NCI-H146 treated with DMSO at 0.1 percent for 48 hours (cell line): ENCODE measurements around the gene H6PD.
"Not testable (repeated sequence)": the region's sequence is repeated elsewhere in the genome, so short reads cannot be mapped to it uniquely, and the experiment has no call there.

Source experiments
- DNase-seq: peaks from one replicate; lab custom pipeline; 2025; ENCODE audit not compliant: unreplicated experiment; lab: John Stamatoyannopoulos, UW

H6PD gene

DNA sequence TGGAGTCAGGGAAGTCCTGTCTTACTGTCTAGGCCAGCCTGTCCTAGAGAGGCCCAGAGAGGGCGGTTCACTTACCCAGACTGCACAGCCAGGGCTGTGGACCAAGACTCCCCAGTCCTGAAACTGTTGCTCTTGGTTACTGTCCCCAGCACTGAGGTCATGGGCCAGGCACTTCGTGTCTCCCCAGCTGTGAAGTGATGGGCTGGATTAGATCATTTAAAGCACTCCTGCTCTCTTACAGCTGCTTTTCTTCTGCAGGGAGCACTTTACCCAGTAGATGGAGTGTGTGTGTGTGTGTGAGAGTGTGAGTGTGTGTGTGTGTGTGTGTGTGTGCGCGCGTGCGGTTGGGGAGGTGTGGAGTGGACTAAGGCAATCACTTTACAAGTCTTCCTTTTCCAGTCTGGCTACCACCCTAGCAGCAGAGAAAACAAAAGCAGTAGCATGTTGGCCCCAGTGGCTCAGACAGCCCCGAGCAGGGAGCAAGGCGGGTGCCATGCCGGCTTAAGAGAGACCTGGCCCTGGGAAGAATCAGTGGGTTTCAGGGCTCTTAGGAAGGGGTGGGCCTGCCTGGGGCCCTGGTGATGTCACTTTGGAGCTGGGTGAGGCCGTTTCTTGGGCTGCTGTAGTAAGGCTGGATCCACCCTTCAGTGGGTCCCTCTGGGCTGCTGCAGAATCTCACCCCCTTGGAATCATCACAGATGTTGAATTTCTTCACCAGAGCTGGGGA, 60.5 kb downstream of the H6PD start:
- DNase-seq = no peak

DNA sequence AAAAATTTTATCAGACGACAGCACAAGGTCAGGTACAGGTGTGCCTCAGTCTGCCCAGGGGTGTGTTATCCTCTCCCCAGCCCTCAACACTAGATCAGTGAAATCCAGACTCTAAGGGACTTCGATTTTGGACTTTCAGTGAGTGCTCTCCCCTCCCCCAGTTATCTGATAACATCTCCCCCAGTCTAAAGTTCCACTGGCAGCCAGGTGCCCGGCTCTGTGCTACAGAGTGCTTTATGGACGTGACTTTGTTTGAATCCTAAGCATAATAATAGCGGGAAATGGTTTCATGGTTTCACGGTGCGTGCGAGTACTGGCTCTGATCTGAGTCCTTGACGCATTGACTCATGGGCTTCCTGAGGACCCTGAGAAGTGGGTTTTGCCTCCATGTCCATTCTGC, 61.3 kb downstream of the H6PD start:
- DNase-seq = no peak

DNA sequence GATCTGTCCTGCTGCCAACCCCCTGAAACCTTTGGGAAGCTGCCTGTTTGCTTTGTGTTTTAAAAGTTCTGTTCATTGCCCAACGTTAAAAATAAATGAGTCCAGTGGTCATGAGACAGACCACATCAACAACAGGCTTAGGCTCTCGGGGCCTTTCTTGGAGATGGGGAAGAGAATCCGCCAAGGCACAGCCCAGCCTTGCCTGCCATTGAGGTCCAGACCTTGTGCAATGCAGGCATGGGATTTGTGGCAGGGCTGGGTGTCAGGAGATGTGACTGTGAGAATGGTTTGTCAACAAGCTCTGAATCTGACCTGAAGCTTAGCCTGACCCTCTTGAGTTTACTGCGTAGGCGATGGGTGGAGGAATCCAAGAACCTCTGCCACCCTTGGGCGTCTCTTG, 62.3 kb downstream of the H6PD start:
- DNase-seq = no peak

DNA sequence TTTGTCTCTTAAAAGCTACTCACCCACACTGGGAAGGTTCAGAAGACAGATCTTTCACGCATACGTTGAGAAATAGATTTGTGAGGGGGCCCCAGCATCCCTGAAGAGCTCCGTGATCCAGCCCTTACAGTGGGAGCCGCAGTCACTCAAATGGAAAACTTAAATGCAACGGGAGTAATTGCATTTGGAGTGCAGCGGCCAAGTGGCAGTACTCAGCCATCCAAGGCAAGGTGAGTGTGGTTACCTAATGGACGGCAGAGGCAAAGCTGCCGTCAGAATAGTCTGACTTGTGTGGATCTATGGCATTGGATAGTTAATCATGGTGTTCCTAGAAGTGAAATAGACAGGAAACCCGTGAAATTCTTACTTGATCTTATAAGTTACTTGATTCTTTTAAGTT, 63.3 kb downstream of the H6PD start:
- no peak for DNase-seq

DNA sequence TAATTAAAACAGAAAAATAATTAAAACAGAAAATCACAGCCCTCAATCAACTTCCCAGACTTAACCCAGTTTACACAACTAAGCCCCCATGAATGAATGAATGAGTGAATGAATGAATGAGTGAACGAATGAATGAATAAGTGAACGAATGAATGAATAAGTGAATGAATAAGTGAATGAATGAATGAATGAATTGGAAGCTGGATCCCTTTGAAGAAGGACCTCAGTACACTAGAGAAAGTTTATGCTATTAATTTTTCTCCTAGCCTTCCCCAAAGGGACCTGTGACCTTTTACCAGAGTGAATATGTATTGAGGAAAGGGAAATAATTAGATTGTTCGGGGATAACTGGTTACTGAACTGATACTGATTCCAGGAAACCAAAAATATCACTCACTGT, 63.7 kb downstream of the H6PD start:
- DNase-seq = no peak

DNA sequence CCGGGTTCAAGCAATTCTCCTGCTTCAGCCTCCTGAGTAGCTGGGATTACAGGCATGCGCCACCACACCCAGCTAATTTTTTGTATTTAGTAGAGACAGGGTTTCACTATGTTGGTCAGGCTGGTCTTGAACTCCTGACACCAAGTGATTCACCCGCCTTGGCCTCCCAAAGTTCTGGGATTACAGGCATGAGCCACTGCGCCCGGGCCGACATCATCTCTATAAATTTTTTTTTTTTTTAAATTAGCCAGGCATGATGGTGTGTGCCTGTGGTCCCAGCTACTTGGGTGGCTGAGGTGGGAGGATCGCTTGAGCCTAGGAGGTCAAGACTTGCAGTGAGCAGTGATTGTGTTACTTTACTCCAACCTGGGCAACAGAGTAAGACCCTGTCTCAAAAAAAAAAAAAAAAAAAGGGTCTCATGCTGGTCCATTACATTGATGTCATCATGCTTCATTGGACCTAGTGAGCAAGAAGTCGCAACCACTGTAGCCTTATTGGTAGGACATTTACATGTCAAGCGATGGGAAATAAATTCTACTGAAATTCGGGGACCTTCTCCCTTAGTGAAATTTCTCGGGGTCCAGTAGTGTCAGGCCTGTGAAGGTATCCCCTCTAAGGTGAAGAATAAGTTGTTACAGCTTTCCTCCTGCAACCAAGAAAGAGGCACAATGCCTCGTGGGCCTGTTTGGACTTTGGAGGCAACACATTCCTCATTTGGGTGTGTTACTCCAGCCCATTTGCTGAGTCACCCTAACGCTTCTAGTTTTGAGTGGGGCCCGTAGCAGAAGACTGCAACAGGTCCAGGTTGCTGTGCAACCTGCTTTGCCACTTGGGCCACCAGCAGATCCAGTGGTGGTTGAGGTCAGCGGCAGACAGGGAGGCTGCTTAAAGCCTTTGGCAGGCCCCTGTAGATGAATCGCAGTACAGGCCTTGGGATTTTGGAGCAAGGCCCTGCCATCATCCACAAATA, 65.3 kb downstream of the H6PD start:
- not testable (repeated sequence) for DNase-seq

DNA sequence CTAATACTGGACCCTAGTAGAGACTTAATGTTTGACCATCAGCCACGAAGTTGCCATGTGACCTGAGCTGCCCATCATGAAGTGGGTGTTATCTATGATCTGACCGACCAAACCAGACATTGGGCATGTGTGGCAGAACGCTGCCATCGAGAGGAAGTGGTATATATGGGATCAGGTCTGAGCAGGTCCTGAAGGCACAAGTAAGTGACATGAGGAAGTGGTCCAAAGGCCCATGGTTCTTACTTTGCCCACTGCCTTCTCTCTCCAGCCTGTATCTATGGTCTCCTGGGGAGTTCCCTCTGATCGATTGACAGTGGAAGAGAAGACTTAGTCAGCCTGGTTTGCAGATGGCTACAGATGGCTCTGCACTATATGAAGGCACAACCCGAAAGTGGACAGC, 66.0 kb downstream of the H6PD start:
- no peak for DNase-seq

DNA sequence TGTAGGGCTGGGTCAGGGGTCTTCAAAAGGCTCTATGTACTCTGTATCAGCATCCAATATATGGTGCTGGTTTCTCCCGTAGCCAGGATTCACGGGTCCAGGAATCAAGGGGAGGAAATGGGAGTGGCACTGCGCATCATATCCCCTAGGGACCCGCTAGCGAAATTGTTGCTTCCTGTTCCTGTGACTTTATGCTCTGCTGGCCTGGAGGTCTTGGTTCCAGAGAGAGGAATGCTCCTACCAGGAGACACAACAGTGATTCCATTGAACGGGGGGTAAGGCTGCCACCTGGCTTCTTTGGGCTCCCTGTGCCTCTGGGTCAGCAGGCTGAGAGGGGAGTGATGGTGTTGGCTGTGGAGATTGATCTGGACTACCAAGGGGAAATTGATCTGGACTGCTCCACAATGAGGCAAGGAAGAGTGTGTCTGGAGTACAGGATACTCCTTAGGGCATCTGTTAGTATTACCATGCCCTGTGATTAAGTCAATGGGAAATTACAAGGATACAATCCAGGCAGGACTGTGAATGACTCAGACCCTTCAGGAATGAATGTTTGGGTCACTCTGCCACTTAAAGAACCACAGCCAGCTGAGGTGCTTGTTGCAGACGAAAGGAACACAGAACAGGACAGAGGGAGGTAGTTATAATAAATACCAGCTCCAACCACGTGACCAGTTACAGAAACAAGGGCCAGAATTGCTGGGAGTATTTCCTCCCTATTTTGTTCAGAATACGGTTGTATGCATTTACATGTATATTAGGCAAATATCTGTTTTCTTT, 68.4 kb downstream of the H6PD start:
- no peak for DNase-seq

DNA sequence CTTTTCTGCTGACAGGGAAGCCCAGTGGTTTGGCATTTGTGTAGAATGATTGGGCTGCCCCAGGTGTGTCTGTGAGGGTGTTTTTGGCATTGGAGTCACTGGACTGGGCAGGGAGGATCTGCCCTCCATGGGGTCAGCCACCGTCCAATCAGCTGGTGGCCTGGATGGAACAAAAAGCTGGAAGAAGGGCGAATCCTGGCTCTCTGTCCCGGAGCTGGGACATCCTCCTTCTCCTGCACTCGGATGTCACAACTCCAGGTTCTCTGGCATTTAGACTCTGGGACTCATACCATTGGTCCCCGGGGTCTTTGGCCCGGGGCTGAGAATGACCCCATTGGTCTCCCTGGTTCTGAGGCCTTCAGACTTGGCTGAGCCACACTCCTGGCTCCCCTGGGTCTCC, 69.3 kb downstream of the H6PD start:
- DNase-seq = no peak

DNA sequence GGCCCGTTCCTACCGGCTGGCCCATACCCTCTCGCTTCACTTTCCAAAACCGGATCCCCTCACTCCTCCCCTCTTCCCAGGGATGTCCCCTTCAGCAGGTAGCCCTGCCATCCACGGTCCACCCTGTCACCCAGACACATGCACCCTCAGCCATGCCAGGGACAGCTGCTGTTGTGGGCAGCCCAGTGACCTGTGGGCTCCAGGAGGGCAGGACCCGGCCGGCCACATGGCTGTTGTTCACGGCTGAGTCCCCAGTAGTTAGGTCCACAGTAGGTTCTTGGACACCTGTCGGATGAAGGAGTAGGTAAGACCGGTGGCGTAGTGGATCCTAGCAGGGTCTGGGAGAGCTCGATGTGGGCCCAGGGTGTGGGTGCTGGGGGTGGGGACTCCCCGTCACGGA, 70.6 kb downstream of the H6PD start:
- no peak for DNase-seq

DNA sequence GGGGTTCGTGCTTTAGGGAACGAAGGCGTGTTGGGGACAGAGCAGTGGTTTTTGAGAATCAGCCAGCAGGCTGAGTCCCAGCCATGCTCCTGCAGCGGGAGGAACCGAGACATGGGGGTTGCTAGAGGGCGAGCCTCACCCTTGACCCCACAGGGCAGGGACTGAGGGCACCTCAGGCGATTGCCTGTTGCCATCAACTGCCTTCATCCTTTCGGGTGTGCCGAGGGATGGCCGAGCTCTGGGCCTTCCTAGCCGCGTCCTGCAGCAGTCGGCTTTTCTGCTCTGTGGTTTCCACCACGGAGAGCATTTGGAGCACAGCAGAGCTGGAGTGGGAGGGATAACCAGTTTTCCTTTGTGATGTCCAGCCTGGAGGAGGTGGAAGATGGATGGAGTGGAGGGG, 71.4 kb downstream of the H6PD start:
- DNase-seq = no peak

DNA sequence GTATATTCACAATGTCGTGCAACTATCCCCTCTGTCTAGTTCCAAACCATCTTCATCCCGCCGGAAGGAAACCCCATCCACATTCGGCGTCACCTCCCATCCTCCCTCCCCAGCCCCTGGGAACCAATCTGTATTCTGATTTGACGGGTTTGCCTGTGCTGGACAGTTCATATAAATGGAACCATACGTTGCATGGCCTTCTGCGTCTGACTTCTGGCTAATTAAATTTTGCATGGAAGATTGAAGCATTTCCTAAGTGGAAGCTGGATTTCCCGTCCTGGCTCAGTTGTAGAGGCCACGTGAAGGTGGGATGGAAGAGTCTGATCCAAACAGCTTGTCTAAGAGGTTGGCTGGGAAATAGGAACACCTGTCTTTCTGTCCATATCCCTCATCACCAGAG, 72.7 kb downstream of the H6PD start:
- no peak for DNase-seq

DNA sequence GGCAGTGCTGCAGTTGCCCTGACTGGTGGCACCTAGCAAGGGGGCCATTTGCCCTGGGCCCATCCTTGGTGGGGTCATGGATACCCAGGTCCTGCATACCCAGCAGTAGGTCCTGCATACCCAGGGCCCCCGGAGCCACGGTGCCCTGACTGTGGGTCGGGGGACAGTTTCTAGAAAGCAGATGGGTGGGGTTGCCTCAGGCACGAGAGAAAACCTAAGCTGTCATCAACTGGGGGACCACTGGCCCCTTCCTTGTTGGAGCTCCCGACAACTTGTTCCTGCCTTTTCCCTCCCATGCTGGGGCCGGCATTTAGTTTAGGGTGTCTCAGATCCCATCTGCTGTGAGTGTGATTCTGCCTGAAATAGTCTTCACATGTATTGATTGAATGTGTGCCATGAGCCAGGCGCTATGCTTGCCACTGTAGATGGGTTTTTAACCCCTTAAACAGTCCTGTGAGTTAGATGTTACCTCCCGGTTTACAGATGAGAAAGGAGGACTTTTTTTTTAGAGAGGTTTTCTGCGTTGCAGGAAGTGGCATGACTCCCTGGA, 73.7 kb downstream of the H6PD start:
- no peak for DNase-seq

DNA sequence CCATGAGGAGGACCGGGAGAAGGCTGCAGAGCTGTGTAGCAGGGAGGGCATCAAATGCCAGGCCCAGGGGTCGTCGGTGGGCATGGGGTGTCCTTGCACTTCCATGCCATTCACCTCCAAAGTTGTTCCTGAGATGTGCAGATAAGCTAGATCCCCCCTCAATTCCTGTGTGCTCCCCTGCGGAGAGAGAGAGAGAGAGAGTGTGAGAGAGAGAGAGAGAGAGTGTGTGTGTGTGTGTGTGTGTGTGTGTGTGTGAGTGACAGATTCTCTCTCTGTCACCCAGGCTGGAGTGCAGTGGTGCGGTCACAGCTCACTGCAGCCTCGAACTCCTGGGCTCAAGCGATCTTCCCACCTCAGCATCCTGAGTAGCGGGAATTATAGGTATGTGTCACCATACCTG, 74.5 kb downstream of the H6PD start:
- DNase-seq = no peak

DNA sequence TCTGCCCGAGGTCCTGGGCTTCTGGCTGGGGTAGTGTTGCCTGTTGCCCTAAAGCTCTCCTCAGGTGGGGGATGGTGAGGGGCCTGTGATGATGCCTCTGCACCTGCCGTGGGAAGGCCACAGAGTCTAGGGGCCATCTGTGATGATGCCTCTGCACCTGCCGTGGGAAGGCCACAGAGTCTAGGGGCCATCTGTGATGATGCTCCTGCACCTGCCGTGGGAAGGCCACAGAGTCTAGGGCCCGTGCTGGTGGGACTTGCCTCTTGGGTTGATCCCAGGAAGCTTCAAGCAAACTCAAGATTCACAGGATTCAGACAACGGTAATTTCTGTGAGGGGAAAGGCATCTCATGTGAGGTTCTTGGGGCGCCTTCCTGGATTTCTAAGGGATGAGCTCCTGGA, 75.4 kb downstream of the H6PD start:
- no peak for DNase-seq

DNA sequence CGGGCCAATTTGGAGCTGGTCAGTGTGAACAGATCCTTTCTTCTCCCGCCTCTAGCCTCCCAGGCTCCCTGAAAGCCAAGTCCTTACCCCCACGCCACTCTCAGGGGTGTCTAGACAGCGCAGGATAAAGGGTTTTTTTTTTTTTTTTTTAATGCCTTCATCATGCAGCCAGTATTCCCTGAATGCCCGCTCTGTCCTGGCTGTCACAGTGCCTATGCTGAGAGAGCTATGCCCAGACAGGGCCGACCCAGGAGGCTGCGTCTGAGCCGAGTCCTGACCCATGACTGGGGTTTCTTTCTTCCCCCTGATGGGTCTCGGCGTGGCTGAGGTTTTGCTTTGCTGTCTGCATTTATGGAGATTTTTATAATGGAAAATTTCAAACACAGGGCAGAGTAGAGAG, 76.5 kb downstream of the H6PD start:
- DNase-seq = no peak

DNA sequence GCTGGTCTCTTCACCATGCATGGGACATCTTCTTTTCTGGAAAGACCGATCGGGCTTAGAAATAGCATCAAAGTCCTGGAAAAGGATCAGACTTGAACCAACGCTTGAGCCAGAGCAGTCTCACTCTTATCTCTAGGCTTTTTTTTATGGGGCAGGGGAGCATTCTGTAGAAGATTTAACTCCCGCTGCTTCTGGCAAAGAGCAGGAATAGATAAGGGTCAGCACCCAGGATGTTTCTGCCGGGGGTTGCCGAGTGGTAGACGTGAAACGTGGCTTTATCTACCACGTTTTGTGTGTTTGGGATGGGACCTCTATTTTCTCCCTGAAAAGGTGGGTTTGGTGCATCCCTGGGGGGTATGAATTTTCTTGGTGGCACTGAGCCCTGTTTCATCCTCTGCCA, 76.9 kb downstream of the H6PD start:
- no peak for DNase-seq

DNA sequence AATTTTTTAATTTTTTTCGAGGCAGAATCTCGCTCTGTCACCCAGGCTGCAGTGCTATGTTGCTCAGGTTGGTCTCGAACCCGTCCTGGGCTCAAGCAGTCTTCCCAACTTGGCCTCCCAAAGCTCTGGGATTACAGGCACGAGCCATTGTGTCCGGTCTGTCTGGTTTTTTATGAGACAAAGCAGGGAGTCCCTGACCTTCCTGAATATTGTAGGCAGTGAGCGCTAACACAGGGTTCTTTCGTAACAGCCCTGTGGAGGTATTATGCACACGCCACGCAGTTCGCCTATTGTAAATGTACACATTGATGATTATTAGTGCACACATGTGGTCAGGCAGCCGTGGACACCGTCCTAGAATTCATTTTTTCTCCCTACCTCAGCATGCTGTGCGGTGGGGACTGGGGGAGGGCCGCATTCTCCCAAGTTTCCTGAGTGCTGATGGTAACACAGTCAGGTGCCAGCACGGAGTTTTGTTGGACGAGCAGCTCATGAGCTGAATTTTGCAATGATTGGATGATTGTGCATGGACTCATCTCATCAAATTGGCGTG, 77.7 kb downstream of the H6PD start:
- no peak for DNase-seq

DNA sequence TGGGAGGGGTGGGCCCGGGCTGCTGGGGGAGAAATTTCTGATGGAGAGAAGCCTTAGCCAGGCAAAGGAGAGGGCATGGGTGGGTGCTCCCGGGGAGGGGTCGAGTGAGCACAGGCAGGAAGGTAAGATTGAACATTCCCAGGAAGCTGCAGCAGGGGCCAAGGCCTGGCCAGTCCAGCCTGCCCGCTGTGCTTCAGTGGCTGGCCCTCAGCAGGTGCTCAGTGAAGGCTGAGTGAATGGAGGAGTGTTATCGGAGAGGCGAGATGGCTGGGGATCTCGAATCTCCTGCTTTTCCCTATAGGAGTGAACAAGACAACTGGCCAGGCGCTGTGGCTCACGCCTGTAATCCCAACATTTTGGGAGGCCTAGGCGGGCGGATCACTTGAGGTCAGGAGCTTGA, 79.0 kb downstream of the H6PD start:
- no peak for DNase-seq

DNA sequence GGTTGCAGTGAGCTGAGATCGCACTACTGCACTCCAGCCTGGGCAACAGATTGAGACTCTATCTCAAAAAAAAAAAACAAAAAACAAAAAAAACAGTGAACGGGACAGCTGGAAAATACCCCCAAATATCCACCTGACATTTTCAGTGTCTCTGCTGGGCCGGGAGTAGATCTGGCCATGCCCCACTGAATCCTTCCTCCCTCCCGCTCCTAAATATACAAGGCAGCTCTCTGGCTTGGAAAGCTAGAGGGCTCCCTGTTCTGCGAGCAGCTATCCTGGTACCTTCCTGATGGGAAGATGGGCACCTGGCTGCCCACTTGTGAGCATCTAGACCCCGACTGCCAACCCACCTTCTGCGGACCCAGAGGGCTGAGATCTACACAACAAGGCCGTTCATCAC, 79.5 kb downstream of the H6PD start:
- DNase-seq = no peak
